GM19035 (cell line): ENCODE data around the gene CLEC12A.
"Not testable (repeated sequence)": the region's sequence is repeated elsewhere in the genome, so short reads cannot be mapped to it uniquely, and the experiment has no call there.

ENCODE experiments used
- ATAC-seq: cut with Tn5 transposase; IDR thresholded peaks from one replicate; pipeline ENCODE4 v1.9.1; 2021; ENCODE audit not compliant: unreplicated experiment

Gene CLEC12A

DNA sequence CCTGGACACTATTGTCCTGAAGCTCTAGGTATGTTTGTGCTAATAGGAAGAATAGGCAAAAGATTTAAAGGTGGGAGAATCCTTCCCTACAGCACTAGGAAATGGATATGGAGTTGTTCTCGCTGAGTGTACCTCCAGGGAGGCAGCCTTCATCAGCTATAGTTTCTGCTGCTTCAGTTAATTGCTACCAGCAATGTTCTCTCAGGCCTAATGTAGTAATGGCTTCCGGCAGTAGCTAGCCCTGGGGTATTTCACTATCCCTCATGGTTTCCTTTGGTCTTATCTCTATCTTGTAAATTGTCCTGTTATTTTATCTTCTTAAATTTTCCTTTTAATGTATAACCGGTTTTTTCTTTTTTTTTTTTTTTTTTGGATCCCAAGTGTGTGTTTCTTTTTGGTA lies 9.3 kb upstream of the CLEC12A start:
- ATAC-seq, result no peak

DNA sequence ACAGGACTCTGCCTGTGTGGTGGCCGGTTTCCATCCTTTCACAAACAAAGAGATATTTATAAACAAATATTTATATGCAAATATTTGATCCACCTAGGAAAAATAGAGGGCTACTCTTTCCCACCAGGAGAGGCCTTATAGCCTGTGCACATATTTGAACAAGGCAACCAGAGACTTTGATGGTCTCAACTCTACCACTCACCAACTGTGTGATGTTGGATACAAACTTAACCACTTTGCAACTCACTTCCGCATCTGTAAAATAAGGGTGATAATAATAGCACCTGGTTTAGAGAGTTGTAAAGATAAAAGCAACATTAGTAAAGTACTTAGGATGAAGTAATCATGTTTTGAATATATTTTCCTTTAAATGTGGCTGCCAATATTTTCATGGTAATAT lies 1.5 kb upstream of the CLEC12A start:
- ATAC-seq, result no peak

DNA sequence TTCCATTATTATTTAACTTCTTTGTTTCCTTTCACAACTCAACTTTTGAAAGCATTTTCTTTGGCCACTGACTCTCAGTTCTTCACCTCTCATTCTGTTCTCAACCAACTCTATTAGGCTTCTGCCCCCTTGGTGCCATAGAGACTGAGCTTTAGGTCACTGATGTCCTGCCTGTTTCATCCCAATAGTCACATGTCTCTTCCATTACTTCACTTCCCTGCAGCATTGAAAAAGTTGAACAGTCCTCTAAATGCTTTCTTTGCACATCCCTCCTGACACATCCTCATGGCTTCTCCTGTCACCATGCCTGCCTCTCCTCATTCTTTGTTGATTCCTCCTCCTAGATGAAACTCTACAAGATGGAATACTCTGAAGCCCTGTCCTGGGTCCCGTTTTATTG lies 2.7 kb downstream of the CLEC12A start:
- no peak for ATAC-seq

DNA sequence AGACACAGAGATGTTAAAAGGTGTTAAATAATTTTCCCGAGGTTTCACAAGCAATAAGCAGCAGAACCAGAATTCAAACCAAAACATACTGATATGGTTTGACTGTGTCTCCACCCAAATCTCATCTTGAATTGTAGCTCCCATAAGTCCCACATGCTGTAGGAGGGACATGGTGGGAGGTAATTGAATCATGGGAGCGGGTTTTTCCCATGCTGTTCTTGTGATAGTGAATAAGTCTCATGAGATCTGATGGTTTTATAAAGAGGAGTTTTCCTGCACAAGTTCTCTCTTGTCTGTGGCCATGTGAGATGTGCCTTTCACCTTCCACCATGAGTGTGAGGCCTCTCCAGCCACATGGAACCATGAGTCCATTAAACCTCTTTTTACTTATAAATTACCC lies 3.5 kb downstream of the CLEC12A start:
- not testable (repeated sequence) for ATAC-seq

DNA sequence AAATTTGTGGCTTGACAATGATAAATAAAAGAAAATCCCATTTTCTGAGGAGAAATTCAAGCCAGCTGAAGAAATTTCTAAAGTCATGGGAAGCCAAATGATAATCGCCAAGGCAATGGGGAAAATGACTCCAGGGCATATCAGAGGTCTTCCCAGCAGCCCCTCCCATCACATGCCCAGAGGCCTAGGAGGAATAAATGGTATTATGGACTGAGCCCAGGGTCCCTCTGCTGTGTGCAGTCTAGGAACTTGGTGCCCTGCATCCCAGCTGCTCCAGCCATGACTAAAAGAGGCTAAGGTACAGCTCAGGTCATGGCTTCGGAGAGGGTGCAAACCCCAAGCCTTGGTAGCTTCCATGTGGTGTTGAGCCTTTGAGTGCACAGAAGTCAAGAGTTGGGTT lies 4.4 kb downstream of the CLEC12A start:
- no peak for ATAC-seq

DNA sequence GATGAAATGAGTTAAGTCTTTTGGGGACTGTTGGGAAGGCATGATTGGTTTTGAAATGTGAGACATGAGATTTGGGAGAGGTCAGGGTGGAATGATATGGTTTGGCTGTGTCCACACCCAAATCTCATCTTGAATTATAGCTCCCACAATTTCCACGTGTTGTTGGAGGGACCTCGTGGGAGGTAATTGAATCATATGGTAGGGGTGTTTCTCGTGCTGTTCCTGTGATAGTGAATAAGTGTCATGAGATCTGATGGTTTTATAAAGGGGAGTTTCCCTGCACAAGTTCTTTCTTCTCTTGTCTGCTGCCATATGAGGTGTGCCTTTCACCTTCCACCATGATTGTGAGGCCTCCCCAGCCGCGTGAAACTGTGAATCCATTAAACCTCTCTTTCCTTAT lies 5.4 kb downstream of the CLEC12A start:
- not testable (repeated sequence) for ATAC-seq

DNA sequence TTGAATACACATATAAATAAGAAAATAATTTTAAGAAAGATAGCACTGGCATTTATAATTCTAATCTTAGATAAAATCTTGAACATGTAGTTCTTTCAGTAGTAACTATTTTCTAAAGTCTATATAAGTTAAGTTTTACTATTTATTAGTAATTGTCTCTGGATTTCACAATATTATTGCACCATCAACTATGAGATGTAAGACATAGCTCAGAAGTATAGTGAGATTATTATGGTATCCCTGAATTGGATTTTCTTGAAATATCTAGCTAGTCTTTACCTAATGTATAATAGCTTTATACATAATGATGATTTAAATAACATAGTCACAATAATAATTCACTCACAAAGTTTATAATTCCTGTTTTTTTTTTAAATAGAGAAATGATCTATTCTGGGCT lies 6.7 kb downstream of the CLEC12A start:
- no peak for ATAC-seq

DNA sequence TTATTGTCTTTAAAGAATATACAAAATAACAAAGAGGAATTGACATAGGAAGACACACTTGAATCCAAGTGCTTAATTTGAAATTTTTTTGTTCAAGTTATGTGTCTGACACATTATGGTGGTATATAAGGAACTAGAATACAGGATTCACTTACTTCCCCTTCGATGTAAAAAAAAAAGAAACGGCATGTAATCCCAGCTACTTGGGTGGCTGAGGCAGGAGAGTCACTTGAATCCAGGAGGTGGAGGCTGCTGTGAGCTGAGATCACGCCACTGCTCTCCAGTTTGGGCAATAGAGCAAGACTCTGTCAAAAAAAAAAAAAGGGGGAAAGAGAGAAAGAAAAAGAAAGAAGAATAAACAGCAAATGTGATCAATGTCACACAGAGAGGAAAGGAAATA lies 8.9 kb downstream of the CLEC12A start:
- ATAC-seq, result no peak

DNA sequence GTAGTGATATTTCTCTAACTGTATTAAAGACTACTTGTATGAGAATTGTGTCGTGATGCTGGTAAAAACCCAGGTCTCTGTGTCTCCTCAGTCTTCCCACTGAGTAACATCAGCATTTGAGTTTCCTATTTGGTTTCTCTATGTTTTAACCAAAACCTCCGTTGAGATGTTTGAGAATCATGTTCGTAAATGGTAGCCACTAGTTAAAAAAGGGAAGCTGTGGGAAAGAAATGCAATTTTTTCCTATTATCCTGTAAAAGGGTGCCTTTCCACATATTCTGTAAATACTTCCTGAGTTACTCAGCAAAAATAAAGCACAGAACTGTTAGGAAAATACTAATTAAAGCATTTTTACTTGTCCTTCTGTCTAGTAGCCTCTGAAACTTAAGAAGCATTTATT lies 20.7 kb downstream of the CLEC12A start:
- no peak for ATAC-seq

DNA sequence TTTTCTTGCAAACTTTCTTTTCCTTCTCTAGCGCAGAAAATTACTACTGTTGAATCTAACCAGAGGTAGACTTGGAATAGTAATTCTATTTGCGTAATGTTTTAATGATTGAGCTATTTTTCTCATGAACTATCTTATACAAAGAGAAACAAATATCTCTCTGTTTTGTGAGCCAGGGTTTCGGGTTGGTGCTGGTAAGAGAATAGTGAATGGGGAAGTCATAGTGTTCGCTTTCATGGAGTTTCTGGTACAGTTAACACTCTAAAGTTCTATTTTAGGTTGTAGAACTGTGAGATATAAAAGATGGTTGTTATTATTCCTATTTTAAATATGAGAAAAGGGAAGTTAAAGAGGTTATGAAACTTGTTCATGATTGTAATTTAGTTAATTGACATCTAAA lies 21.1 kb downstream of the CLEC12A start:
- no peak for ATAC-seq

DNA sequence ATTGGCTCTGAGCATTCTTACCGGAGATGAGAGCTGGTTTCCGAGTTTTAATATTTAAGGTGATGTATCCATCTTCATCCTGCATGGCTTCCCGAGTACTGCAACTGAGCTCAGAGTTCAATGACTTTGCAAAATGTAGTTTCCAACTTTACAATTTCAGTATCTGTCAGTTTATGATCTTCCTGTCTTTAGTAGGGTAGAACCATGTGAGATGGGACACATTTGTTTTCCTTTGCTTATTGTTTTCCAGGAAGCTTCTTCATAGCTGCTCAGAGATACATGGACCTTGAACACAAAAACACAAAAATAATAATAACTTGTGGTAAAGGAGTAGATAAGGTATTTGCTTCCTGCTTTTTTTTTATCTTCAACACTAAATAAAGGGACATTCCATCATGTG lies 27.8 kb downstream of the CLEC12A start, which contains the start of gene CLEC1B:
TSS of gene CLEC1B (minus strand) at position 106 of the 400 bp plus-strand sequence. CDS start at position 85, 21 bp downstream.
- no peak for ATAC-seq

DNA sequence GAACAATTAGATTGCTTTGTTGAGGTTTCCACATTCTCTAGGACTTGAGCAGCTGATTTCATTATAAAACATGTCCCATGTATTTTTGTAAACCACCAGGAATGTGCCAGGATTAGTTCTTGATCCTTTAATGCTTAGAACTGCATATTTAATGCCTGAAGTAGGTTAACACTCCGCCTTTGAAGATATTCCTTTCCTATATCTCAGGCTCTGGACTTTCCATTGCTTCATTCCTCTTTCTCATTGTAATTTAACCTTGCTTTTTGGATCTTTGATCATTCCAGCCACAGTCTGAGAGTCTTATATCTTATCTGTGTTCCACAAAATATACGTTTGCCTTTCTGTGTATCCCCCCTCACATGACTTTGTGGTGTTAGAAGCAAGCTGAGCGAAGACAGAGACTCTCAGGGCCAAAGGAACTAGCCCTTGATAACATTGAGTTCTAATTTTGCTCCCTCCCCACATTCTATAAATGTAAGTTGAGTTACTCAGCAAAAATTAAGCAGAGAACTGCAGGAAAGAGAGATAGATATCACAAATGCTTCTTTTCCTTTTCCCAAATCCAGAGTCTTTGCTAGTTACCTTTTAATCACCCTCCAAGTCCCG lies 30.1 kb downstream of the CLEC12A start:
- no peak for ATAC-seq

DNA sequence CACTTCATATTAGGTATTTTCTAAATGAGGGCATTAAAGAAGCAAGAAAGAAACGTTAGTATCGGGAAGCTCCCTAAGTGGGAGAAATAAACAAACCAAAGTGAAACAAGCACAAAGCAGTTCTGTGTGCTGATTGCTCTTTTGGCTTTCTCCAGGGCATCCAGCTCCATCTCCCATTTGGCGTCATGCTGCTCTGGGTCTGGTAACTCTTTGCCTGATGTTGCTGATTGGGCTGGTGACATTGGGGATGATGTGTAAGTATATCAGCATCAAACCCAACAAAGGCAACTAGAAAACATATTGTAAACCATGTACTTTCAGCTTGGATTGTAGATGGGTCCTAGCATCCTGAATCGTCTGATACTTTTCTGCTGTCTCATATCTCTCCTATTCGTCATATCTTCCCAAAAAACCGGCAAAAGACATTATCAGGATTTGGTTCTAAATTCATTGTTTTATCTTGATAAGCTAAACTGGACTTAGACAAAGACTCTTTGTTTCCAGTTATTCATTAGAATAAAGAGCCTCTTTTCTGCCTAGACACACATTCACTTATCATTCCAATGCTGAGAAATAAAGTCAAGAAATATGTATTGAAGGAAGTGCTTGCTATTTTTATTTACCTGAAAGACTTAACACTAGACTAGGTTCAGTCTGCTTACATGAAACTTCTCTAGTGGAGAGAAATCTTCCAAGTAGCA lies 41.6 kb downstream of the CLEC12A start:
- ATAC-seq, result no peak

DNA sequence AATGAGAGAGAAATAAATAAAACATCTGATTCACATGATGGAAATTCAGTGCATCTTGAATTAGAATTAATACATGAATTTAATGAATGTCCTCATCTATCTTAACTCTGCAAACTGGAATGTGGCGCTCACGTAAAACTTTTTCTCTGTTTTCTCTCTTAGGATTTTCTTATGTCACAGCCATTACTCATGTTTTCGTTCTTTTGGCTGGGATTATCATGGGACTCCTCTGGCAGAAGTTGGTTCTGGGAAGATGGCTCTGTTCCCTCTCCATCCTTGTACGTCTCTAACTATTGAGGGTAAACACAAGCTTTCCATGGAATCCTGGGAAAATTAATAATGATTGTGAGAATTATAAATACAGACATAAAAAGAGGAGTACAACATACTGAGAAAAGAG lies 44.2 kb downstream of the CLEC12A start:
- ATAC-seq, result no peak

DNA sequence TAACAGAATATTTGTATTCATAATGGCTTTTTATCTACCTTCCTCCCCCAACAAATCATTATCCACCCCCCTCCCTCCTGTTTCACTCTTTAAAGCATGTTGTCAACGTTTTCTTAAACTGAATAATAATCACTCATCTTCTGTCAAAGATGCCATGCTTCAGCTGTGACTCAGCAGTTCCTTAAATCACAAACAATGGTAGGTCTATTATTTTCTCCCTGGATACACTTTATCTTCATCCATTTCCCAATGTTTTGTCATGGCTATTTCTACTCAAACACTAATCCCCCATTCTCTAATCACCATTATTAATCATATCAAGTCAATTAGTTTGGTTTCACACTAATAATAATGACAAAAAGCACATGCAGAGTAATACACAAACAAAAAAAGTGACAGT lies 45.7 kb downstream of the CLEC12A start:
- ATAC-seq, result no peak

DNA sequence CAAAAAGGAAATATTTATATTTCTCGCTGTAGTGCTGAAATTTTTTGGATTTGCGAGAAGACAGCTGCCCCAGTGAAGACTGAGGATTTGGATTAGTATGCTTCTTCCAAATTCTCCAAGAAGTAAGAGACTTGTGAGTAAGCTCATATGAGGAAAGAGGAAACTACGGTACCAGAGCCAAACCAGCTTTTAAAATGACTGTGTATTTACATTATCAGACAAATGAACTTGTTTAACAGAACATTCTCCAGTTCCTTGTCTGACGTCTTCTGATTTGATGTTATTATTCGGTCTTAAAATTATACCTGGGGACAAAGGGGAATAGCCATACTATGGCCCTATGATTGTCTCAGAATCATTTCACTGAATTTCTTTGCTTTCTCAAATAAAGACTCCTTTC lies 47.2 kb downstream of the CLEC12A start:
- ATAC-seq, result no peak

DNA sequence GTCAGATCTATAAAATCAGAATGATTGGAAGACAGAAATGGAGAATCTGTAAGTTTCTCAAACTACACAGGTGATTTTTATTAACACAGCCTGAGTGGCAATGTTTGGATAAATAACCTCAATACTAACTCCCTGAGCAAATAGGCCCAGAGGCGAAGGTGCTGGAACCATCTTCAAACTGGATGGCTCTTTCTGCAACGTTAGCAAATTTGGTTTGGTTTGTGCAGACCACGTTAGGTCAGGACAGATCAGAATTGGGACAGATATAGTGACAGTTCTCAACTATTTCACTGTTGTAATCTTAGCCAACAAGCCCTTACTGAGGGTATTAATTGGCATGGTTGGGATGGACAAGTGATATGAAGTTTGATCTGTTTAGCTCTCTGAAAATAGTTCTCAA lies 50.1 kb downstream of the CLEC12A start:
- no peak for ATAC-seq

DNA sequence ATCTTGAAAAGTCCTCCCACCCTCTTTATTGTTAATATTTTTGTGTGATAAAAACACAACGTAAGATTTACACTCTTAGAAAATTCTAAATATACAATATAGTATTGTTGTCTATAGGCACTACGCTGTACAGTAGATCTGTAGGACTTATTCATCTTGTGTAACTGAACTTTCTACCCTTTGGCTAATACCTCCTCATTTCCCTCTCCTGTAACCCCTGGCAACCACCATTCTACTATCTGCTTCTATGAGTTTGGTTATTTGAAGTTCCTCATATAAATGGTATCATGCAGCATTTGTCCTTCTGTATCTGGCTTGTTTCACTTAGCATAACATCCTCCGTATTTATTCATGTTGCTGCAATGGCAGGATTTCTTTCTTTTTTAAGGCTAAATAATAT lies 54.0 kb downstream of the CLEC12A start:
- ATAC-seq, result no peak

DNA sequence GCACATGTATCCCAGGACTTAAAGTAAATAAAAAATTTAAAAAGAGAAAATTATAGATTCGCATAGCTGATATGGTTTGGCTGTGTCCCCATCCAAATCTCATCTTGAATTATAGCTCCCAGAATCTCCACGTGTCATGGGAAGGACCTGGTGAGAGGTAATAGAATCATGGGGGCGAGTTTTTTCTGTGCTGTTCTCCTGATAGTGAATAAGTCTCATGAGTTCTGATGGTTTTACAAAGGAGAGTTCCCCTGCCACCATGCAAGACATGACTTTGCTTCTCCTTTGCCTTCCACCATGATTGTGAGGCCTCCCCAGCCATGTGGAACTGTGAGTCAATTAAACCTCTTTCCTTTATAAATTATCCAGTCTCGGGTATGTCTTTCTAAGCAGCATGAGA lies 55.5 kb downstream of the CLEC12A start:
- ATAC-seq, result not testable (repeated sequence)

DNA sequence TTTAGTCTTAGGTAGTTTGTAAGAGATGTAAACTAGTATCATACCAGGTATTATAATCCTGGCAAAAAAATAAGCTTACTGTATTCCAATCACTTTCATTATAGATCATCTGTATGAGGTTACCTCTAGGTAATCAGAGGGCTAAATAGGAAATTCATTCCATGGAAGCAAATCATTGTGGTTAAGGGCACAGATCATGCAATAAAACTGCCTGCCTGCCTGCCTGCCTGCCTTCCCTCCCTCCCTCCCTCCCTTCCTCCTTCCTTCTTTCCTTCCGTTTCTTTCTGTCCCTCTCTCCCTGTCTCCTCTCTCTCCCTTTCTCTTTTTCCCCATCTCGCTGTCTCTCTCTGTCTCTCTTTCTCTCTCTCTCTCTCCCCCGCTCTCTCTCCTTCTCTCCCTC lies 56.1 kb downstream of the CLEC12A start:
- ATAC-seq, result no peak

DNA sequence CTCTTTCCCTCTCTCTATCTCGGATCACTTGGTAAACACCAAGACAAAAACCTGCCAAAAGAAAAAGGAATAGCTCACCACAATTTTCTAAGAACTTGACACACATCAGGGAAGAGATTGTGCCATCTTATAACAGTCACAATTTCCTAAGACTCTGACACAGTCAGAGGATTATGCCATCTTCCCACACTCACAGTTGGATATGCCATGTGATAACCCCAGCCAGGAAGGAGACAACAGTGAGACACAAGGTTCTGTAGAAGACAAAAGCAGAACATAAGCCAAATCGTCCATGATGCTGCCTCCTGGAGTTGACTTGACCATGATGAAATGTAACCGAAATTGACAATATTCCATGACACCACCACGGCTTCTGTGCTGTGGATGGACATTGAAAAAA lies 56.5 kb downstream of the CLEC12A start:
- no peak for ATAC-seq

DNA sequence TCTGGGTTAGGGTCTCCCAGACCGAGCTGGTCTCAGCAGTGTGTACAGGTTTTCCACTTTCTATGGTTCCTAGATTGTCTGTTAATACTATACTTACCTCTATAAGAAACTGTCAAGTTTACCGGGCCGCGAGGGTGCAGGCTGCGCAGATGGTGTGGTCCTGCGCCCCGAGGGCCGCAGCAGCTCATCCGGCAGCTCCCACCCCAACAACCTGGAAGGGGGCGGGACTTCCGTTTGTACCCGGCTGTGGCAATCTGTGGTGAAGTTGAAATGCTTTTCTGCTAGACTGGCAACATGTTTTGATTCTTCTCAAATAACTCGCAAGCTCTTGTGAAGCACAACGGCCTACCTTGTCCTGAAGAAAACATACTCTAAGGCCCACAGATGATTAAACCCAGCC lies 59.2 kb downstream of the CLEC12A start, which contains the start of gene CLEC9A:
TSS of gene CLEC9A (plus strand) at position 237 of the 400 bp plus-strand sequence. CDS start 22,006 bp downstream, outside the sequence.
- ATAC-seq, result no peak

DNA sequence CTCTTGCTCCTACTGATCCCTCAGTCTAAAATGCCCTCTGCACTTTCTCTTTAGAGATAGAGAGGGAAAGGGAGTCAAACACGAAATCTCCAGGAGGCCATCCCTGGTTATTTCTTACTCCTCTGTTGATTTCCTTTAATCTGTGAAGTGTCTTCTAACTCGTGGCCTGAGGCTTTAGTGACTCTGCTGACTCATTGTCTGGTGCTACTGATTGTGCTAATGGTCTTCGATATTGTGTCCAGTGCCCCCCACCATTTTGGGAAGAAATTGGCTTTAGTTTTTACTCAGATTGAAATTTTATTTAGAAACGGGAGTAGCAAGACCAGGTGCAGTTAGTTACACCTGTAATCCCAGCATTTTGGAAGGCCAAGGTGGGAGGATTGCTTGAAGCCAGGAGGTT lies 60.1 kb downstream of the CLEC12A start:
- no peak for ATAC-seq
